Measurements from ENCODE around the gene GALNT18. TPM values are rescaled to one million over a fixed set of nuclear protein-coding genes. Genes with fewer than 3 reads are reported as not detected.

The GALNT18 gene
- polyA plus RNA-seq (27.2 to 35.5 TPM (median 29.3 TPM) in 3 replicates), polyA minus RNA-seq (27.7 to 34.9 TPM (median 29.1 TPM) in 3 replicates)
- polyA plus RNA-seq (2011; ENCODE audit: low read depth) = 9.0 TPM
- polyA plus RNA-seq (2011; cell fraction: cytosol; rRNA removed) = 12.0 and 18.0 TPM in 2 replicates
- 42.4 and 46.6 TPM in 2 replicates for polyA plus RNA-seq (2011; cell fraction: nucleus; rRNA removed)
- polyA plus RNA-seq (2012; ENCODE audit: low replicate concordance) = 12.8 and 24.1 TPM in 2 replicates
- polyA minus RNA-seq (2011; cell fraction: cytosol; rRNA and poly(A)+ RNA removed) = 17.8 TPM
- polyA minus RNA-seq (2011; cell fraction: nucleus; rRNA and poly(A)+ RNA removed) = 32.6 and 40.7 TPM in 2 replicates

- TF ChIP-seq EZH2 (IDR thresholded peaks at IDR 0.05; ENCODE audit: low read length) = no peak
- peak; percentile 22 to 54 (median 49) for TF ChIP-seq CTCF (optimal IDR thresholded peaks at IDR 0.05 in 1 of 3, IDR thresholded peaks at IDR 0.05 in 1 of 3, conservative IDR thresholded peaks at IDR 0.05 in 1 of 3; ENCODE audit: extremely low read depth in 1 of 3, insufficient read depth in 2 of 3, low read length in 3 of 3)
- Histone ChIP-seq H3K9me3 (ENCODE audit: control insufficient read depth, low read depth, low read length) (no peaks in the 10 kb centered on the region), H3K9ac (ENCODE audit: control insufficient read depth, extremely low read depth, insufficient read depth, low read length) (peak within 1 kb of the TSS; percentile 82), H4K20me1 (ENCODE audit: control insufficient read depth, extremely low read depth, insufficient read depth, low read length) (peaks cover 5% of the 10 kb centered on the region), H3K27me3 (ENCODE audit: control insufficient read depth, extremely low read depth, insufficient read depth, low read length) (no peaks in the 10 kb centered on the region), H3K9me1 (ENCODE audit: control insufficient read depth, extremely low read depth, insufficient read depth, low read length) (no peaks in the 10 kb centered on the region), H3K79me2 (ENCODE audit: control insufficient read depth, insufficient read depth, low read length) (peaks cover 45% of the 10 kb centered on the region), H3K27ac (ENCODE audit: control insufficient read depth, insufficient read depth, low read length) (peak within 1 kb of the TSS; percentile 59), H2AFZ (ENCODE audit: control insufficient read depth, low read length) (peak within 1 kb of the TSS; percentile 83), H3K4me2 (ENCODE audit: control insufficient read depth, extremely low read depth, insufficient read depth, low read depth, low read length) (peak within 1 kb of the TSS; percentile 87), H3K4me3 (ENCODE audit: control insufficient read depth in 2 of 3, extremely low read depth in 1 of 3, insufficient read depth in 2 of 3, low read depth in 1 of 3, low read length in 3 of 3) (peak within 1 kb of the TSS; percentile 71 to 85 (median 83)), H3K36me3 (ENCODE audit: control insufficient read depth in 2 of 2, extremely low read depth in 1 of 2, insufficient read depth in 2 of 2, low read length in 2 of 2) (no peaks in the 10 kb centered on the region), H3K4me1 (ENCODE audit: control insufficient read depth, extremely low read depth, insufficient read depth, low read length) (peaks cover 15% of the 10 kb centered on the region)
- dilution Hi-C loops (cut with MboI; ENCODE audit: extremely low pct_ligation_motif_present, low sequenced_read_pairs) = no loop called here
- FAIRE-seq (peak; percentile 72), DNase-seq (ENCODE audit: low read depth, low spot score) (peak; percentile 66)
These were observed at the start of gene GALNT18 for GRCh38 chr11:11621573-11622339. Gene GALNT18 (minus strand): TSS chr11:11622005.

- H3K36me3 ChIP-seq (ENCODE audit: control insufficient read depth in 2 of 2, extremely low read depth in 1 of 2, insufficient read depth in 2 of 2, low read length in 2 of 2) = no peaks in the 10 kb centered on the region
- H3K27ac ChIP-seq (ENCODE audit: control insufficient read depth, insufficient read depth, low read length) = no peak overlapping the region
- no peaks in the 10 kb centered on the region for H4K20me1 ChIP-seq (ENCODE audit: control insufficient read depth, extremely low read depth, insufficient read depth, low read length)
- no peak overlapping the region for H3K4me2 ChIP-seq (ENCODE audit: control insufficient read depth, extremely low read depth, insufficient read depth, low read depth, low read length)
- dilution Hi-C loops (cut with MboI; ENCODE audit: extremely low pct_ligation_motif_present, low sequenced_read_pairs) = no loop called here
- DNase-seq (ENCODE audit: low read depth, low spot score) = no peak
- H3K27me3 ChIP-seq (ENCODE audit: control insufficient read depth, extremely low read depth, insufficient read depth, low read length) = no peaks in the 10 kb centered on the region
- H3K9me3 ChIP-seq (ENCODE audit: control insufficient read depth, low read depth, low read length) = peaks cover 2% of the 10 kb centered on the region
- no peak overlapping the region for H2AFZ ChIP-seq (ENCODE audit: control insufficient read depth, low read length)
- no peaks in the 10 kb centered on the region for H3K79me2 ChIP-seq (ENCODE audit: control insufficient read depth, insufficient read depth, low read length)
- H3K9me1 ChIP-seq (ENCODE audit: control insufficient read depth, extremely low read depth, insufficient read depth, low read length) = peaks cover 8% of the 10 kb centered on the region
- TF ChIP-seq EZH2 (IDR thresholded peaks at IDR 0.05; ENCODE audit: low read length) (no peak), CTCF (optimal IDR thresholded peaks at IDR 0.05 in 1 of 3, IDR thresholded peaks at IDR 0.05 in 1 of 3, conservative IDR thresholded peaks at IDR 0.05 in 1 of 3; ENCODE audit: extremely low read depth in 1 of 3, insufficient read depth in 2 of 3, low read length in 3 of 3) (no peak)
- no peak overlapping the region for H3K4me3 ChIP-seq (ENCODE audit: control insufficient read depth in 2 of 3, extremely low read depth in 1 of 3, insufficient read depth in 2 of 3, low read depth in 1 of 3, low read length in 3 of 3)
- FAIRE-seq = no peak
- H3K9ac ChIP-seq (ENCODE audit: control insufficient read depth, extremely low read depth, insufficient read depth, low read length) = no peak overlapping the region
- H3K4me1 ChIP-seq (ENCODE audit: control insufficient read depth, extremely low read depth, insufficient read depth, low read length) = peaks cover 7% of the 10 kb centered on the region
These were observed 48.8 kb upstream of the GALNT18 start for GRCh38 chr11:11670574-11670973.

All from keratinocyte (primary cell).